Measurements from ENCODE around the gene CPZ. TPM values are rescaled to one million over a fixed set of nuclear protein-coding genes. Genes with fewer than 3 reads are reported as not detected.

Gene CPZ
- polyA plus RNA-seq, 1 donor (not counting 4 experiments of a cell fraction or from before 2014, with no cell fraction given) = not detected

GRCh38 chr4:8543623-8544022, 48.9 kb upstream of the CPZ start:
- Histone ChIP-seq H4K20me1 (ENCODE audit: control insufficient read depth, extremely low read depth, insufficient read depth, low read length) (no peaks in the 10 kb centered on the region), H2AFZ (ENCODE audit: control insufficient read depth, low read length) (no peak overlapping the region), H3K9ac (ENCODE audit: control insufficient read depth, extremely low read depth, insufficient read depth, low read length) (no peak overlapping the region), H3K79me2 (ENCODE audit: control insufficient read depth, insufficient read depth, low read length) (no peaks in the 10 kb centered on the region), H3K4me3 (ENCODE audit: control insufficient read depth in 2 of 3, extremely low read depth in 1 of 3, insufficient read depth in 2 of 3, low read depth in 1 of 3, low read length in 3 of 3) (no peak overlapping the region), H3K9me1 (ENCODE audit: control insufficient read depth, extremely low read depth, insufficient read depth, low read length) (no peaks in the 10 kb centered on the region), H3K27ac (ENCODE audit: control insufficient read depth, insufficient read depth, low read length) (no peak overlapping the region), H3K9me3 (ENCODE audit: control insufficient read depth, low read depth, low read length) (no peaks in the 10 kb centered on the region), H3K4me2 (ENCODE audit: control insufficient read depth, extremely low read depth, insufficient read depth, low read depth, low read length) (no peak overlapping the region), H3K4me1 (ENCODE audit: control insufficient read depth, extremely low read depth, insufficient read depth, low read length) (peaks cover 16% of the 10 kb centered on the region), H3K27me3 (ENCODE audit: control insufficient read depth, extremely low read depth, insufficient read depth, low read length) (peaks cover 11% of the 10 kb centered on the region), H3K36me3 (ENCODE audit: control insufficient read depth in 2 of 2, extremely low read depth in 1 of 2, insufficient read depth in 2 of 2, low read length in 2 of 2) (no peaks in the 10 kb centered on the region)
- dilution Hi-C loops (cut with MboI; ENCODE audit: extremely low pct_ligation_motif_present, low sequenced_read_pairs) = no loop called here
- TF ChIP-seq EZH2 (IDR thresholded peaks at IDR 0.05; ENCODE audit: low read length) (no peak), CTCF (optimal IDR thresholded peaks at IDR 0.05 in 1 of 3, IDR thresholded peaks at IDR 0.05 in 1 of 3, conservative IDR thresholded peaks at IDR 0.05 in 1 of 3; ENCODE audit: extremely low read depth in 1 of 3, insufficient read depth in 2 of 3, low read length in 3 of 3) (no peak)
- FAIRE-seq (no peak), DNase-seq (ENCODE audit: low read depth, low spot score) (no peak)

- FAIRE-seq (no peak), DNase-seq (ENCODE audit: low read depth, low spot score) (no peak)
- H3K9me3 ChIP-seq (ENCODE audit: control insufficient read depth, low read depth, low read length) = no peaks in the 10 kb centered on the region
- H3K9ac ChIP-seq (ENCODE audit: control insufficient read depth, extremely low read depth, insufficient read depth, low read length) = no peak overlapping the region
- dilution Hi-C loops (cut with MboI; ENCODE audit: extremely low pct_ligation_motif_present, low sequenced_read_pairs) = no loop called here
- H3K4me2 ChIP-seq (ENCODE audit: control insufficient read depth, extremely low read depth, insufficient read depth, low read depth, low read length) = no peak overlapping the region
- no peak for TF ChIP-seq EZH2 (IDR thresholded peaks at IDR 0.05; ENCODE audit: low read length)
- no peak for TF ChIP-seq CTCF (optimal IDR thresholded peaks at IDR 0.05 in 1 of 3, IDR thresholded peaks at IDR 0.05 in 1 of 3, conservative IDR thresholded peaks at IDR 0.05 in 1 of 3; ENCODE audit: extremely low read depth in 1 of 3, insufficient read depth in 2 of 3, low read length in 3 of 3)
- H3K36me3 ChIP-seq (ENCODE audit: control insufficient read depth in 2 of 2, extremely low read depth in 1 of 2, insufficient read depth in 2 of 2, low read length in 2 of 2) = no peaks in the 10 kb centered on the region
- no peaks in the 10 kb centered on the region for H3K9me1 ChIP-seq (ENCODE audit: control insufficient read depth, extremely low read depth, insufficient read depth, low read length)
- H4K20me1 ChIP-seq (ENCODE audit: control insufficient read depth, extremely low read depth, insufficient read depth, low read length) = no peaks in the 10 kb centered on the region
- peaks cover 7% of the 10 kb centered on the region for H3K27me3 ChIP-seq (ENCODE audit: control insufficient read depth, extremely low read depth, insufficient read depth, low read length)
- H3K4me1 ChIP-seq (ENCODE audit: control insufficient read depth, extremely low read depth, insufficient read depth, low read length) = peaks cover 11% of the 10 kb centered on the region
- H2AFZ ChIP-seq (ENCODE audit: control insufficient read depth, low read length) = no peak overlapping the region
- no peak overlapping the region for H3K4me3 ChIP-seq (ENCODE audit: control insufficient read depth in 2 of 3, extremely low read depth in 1 of 3, insufficient read depth in 2 of 3, low read depth in 1 of 3, low read length in 3 of 3)
- no peak overlapping the region for H3K27ac ChIP-seq (ENCODE audit: control insufficient read depth, insufficient read depth, low read length)
- H3K79me2 ChIP-seq (ENCODE audit: control insufficient read depth, insufficient read depth, low read length) = no peaks in the 10 kb centered on the region
Measured at GRCh38 chr4:8544282-8544681, 48.3 kb upstream of the CPZ start.
